Activated naive CD8-positive, alpha-beta T cell treated with anti-CD3 and anti-CD28 coated beads for 36 hours (primary cell): ENCODE measurements around the gene E2F7. TPM values are rescaled to one million over a fixed set of nuclear protein-coding genes. Genes with fewer than 3 reads are reported as not detected.
"Not testable (repeated sequence)": the region's sequence is repeated elsewhere in the genome, so short reads cannot be mapped to it uniquely, and the experiment has no call there.

Experiments
- DNase-seq: peaks from one replicate; pipeline ENCODE4 v3.0.0; 2021
- H3K27ac Mint-ChIP-seq: one replicate; pipeline ENCODE4 v1.8.0; 2022; ENCODE audit warnings: mild to moderate bottlenecking, moderate library complexity, mixed read lengths
- H3K27me3 Mint-ChIP-seq: one replicate; pipeline ENCODE4 v1.8.0; 2022; ENCODE audit warnings: mild to moderate bottlenecking, mixed read lengths
- H3K36me3 Mint-ChIP-seq: one replicate; pipeline ENCODE4 v1.8.0; 2021; ENCODE audit warnings: mild to moderate bottlenecking, mixed read lengths
- H3K4me1 Mint-ChIP-seq: one replicate; pipeline ENCODE4 v1.8.0; 2021; ENCODE audit warnings: mixed read lengths
- H3K4me3 Mint-ChIP-seq: one replicate; pipeline ENCODE4 v1.8.0; 2022; ENCODE audit warnings: mild to moderate bottlenecking, moderate library complexity, mixed read lengths
- H3K9me3 Mint-ChIP-seq: one replicate; pipeline ENCODE4 v1.8.0; 2022; ENCODE audit warnings: mixed read lengths
- total RNA-seq, 2 experiments: library from RNA; stranded (reverse); gene quantifications; one replicate each; pipeline ENCODE4 v1.2.3, GENCODE V29; 2021

Gene E2F7
- 1 to 10 TPM; 6.3 to 6.9 TPM for total RNA-seq

GRCh38 chr12:77065361-77066204, at the start of gene E2F7:
Gene E2F7, minus strand, starts transcription at chr12:77065569. Its CDS starts 934 bp downstream, at chr12:77064635.
- no peaks in the 10 kb centered on the region for H3K9me3 Mint-ChIP-seq
- H3K27ac Mint-ChIP-seq, result peak within 1 kb of the TSS; percentile 21
- peak within 1 kb of the TSS; percentile 78 for H3K4me3 Mint-ChIP-seq
- H3K4me1 Mint-ChIP-seq, result peaks cover 14% of the 10 kb centered on the region
- peaks cover 67% of the 10 kb centered on the region for H3K27me3 Mint-ChIP-seq
- peaks cover 10% of the 10 kb centered on the region for H3K36me3 Mint-ChIP-seq
- peak; percentile 88 for DNase-seq

GRCh38 chr12:77113971-77114370, 48.6 kb upstream of the E2F7 start:
- Mint-ChIP-seq H3K36me3 (no peaks in the 10 kb centered on the region), H3K4me1 (no peaks in the 10 kb centered on the region), H3K27me3 (no peaks in the 10 kb centered on the region), H3K27ac (no peak overlapping the region), H3K4me3 (no peak overlapping the region), H3K9me3 (peaks cover 12% of the 10 kb centered on the region)
- no peak for DNase-seq

- DNase-seq, result no peak
- no peaks in the 10 kb centered on the region for H3K4me1 Mint-ChIP-seq
- H3K27ac Mint-ChIP-seq, result no peak overlapping the region
- H3K36me3 Mint-ChIP-seq, result no peaks in the 10 kb centered on the region
- H3K27me3 Mint-ChIP-seq, result no peaks in the 10 kb centered on the region
- peaks cover 12% of the 10 kb centered on the region for H3K9me3 Mint-ChIP-seq
- no peak overlapping the region for H3K4me3 Mint-ChIP-seq
Observed at GRCh38 chr12:77108707-77109106, 43.3 kb upstream of the E2F7 start.

- Mint-ChIP-seq H3K27ac (no peak overlapping the region), H3K9me3 (peaks cover 12% of the 10 kb centered on the region), H3K27me3 (peaks cover 3% of the 10 kb centered on the region), H3K4me1 (no peaks in the 10 kb centered on the region), H3K36me3 (no peaks in the 10 kb centered on the region), H3K4me3 (no peak overlapping the region)
- DNase-seq, result no peak
Observed at GRCh38 chr12:77107121-77107520, 41.8 kb upstream of the E2F7 start.

GRCh38 chr12:77104792-77105191, 39.4 kb upstream of the E2F7 start:
- DNase-seq, result no peak
- Mint-ChIP-seq H3K9me3 (no peaks in the 10 kb centered on the region), H3K4me1 (no peaks in the 10 kb centered on the region), H3K27ac (no peak overlapping the region), H3K4me3 (no peak overlapping the region), H3K36me3 (no peaks in the 10 kb centered on the region), H3K27me3 (peaks cover 9% of the 10 kb centered on the region)

GRCh38 chr12:77104286-77104685, 38.9 kb upstream of the E2F7 start:
- H3K9me3 Mint-ChIP-seq, result no peaks in the 10 kb centered on the region
- no peaks in the 10 kb centered on the region for H3K4me1 Mint-ChIP-seq
- no peak overlapping the region for H3K4me3 Mint-ChIP-seq
- H3K36me3 Mint-ChIP-seq, result no peaks in the 10 kb centered on the region
- DNase-seq, result no peak
- H3K27ac Mint-ChIP-seq, result no peak overlapping the region
- peaks cover 12% of the 10 kb centered on the region for H3K27me3 Mint-ChIP-seq

- Mint-ChIP-seq H3K4me3 (no peak overlapping the region), H3K36me3 (no peaks in the 10 kb centered on the region), H3K27me3 (peaks cover 18% of the 10 kb centered on the region), H3K27ac (no peak overlapping the region), H3K9me3 (no peaks in the 10 kb centered on the region), H3K4me1 (no peaks in the 10 kb centered on the region)
- no peak for DNase-seq
Observed at GRCh38 chr12:77102691-77103090, 37.3 kb upstream of the E2F7 start.

GRCh38 chr12:77102123-77102522, 36.8 kb upstream of the E2F7 start:
- Mint-ChIP-seq H3K4me1 (no peaks in the 10 kb centered on the region), H3K9me3 (no peaks in the 10 kb centered on the region), H3K4me3 (no peak overlapping the region), H3K27ac (no peak overlapping the region), H3K27me3 (peaks cover 18% of the 10 kb centered on the region), H3K36me3 (no peaks in the 10 kb centered on the region)
- DNase-seq, result no peak

- no peak overlapping the region for H3K4me3 Mint-ChIP-seq
Observed at GRCh38 chr12:77099799-77100198, 34.4 kb upstream of the E2F7 start.

GRCh38 chr12:77097846-77098245, 32.5 kb upstream of the E2F7 start:
- H3K4me3 Mint-ChIP-seq, result no peak overlapping the region
- peaks cover 31% of the 10 kb centered on the region for H3K27me3 Mint-ChIP-seq
- no peak for DNase-seq
- H3K4me1 Mint-ChIP-seq, result no peaks in the 10 kb centered on the region
- no peaks in the 10 kb centered on the region for H3K9me3 Mint-ChIP-seq
- H3K36me3 Mint-ChIP-seq, result no peaks in the 10 kb centered on the region
- no peak overlapping the region for H3K27ac Mint-ChIP-seq

More at GRCh38 chr12:77099799-77100198, 34.4 kb upstream of the E2F7 start:
- no peaks in the 10 kb centered on the region for H3K4me1 Mint-ChIP-seq
- no peaks in the 10 kb centered on the region for H3K36me3 Mint-ChIP-seq
- DNase-seq, result no peak
- H3K27ac Mint-ChIP-seq, result no peak overlapping the region
- H3K9me3 Mint-ChIP-seq, result no peaks in the 10 kb centered on the region
- H3K27me3 Mint-ChIP-seq, result peaks cover 23% of the 10 kb centered on the region

- not testable (repeated sequence) for H3K27ac Mint-ChIP-seq, H3K4me3 Mint-ChIP-seq, H3K4me1 Mint-ChIP-seq, H3K9me3 Mint-ChIP-seq, DNase-seq, H3K36me3 Mint-ChIP-seq
- H3K27me3 Mint-ChIP-seq, result peaks cover 18% of the 10 kb centered on the region
Observed at GRCh38 chr12:77092227-77092626, 26.9 kb upstream of the E2F7 start.

- Mint-ChIP-seq H3K27ac (no peak overlapping the region), H3K27me3 (peaks cover 13% of the 10 kb centered on the region), H3K4me3 (no peak overlapping the region), H3K36me3 (no peaks in the 10 kb centered on the region), H3K9me3 (no peaks in the 10 kb centered on the region), H3K4me1 (no peaks in the 10 kb centered on the region)
- no peak for DNase-seq
Observed at GRCh38 chr12:77089686-77090220, 24.4 kb upstream of the E2F7 start.

GRCh38 chr12:77087427-77087826, 22.1 kb upstream of the E2F7 start:
- H3K9me3 Mint-ChIP-seq, result no peaks in the 10 kb centered on the region
- H3K27ac Mint-ChIP-seq, result no peak overlapping the region
- no peak for DNase-seq
- H3K27me3 Mint-ChIP-seq, result peaks cover 5% of the 10 kb centered on the region
- no peaks in the 10 kb centered on the region for H3K4me1 Mint-ChIP-seq
- no peak overlapping the region for H3K4me3 Mint-ChIP-seq
- H3K36me3 Mint-ChIP-seq, result no peaks in the 10 kb centered on the region

GRCh38 chr12:77082021-77082420, 16.7 kb upstream of the E2F7 start:
- no peak for DNase-seq
- Mint-ChIP-seq H3K4me3 (no peak overlapping the region), H3K27ac (no peak overlapping the region), H3K36me3 (no peaks in the 10 kb centered on the region), H3K27me3 (peaks cover 9% of the 10 kb centered on the region), H3K4me1 (no peaks in the 10 kb centered on the region), H3K9me3 (no peaks in the 10 kb centered on the region)

GRCh38 chr12:77079631-77080030, 14.3 kb upstream of the E2F7 start:
- Mint-ChIP-seq H3K27ac (no peak overlapping the region), H3K4me1 (no peaks in the 10 kb centered on the region), H3K27me3 (peaks cover 9% of the 10 kb centered on the region), H3K9me3 (no peaks in the 10 kb centered on the region), H3K36me3 (no peaks in the 10 kb centered on the region), H3K4me3 (no peak overlapping the region)
- DNase-seq, result no peak

GRCh38 chr12:77078231-77078630, 12.9 kb upstream of the E2F7 start:
- Mint-ChIP-seq H3K4me1 (no peaks in the 10 kb centered on the region), H3K27ac (no peak overlapping the region)

More at GRCh38 chr12:77078231-77078630, 12.9 kb upstream of the E2F7 start:
- Mint-ChIP-seq H3K9me3 (no peaks in the 10 kb centered on the region), H3K27me3 (peaks cover 9% of the 10 kb centered on the region), H3K36me3 (no peaks in the 10 kb centered on the region), H3K4me3 (no peak overlapping the region)
- no peak for DNase-seq
